ENCODE measurements around the gene CHIT1.
"Not testable (repeated sequence)": the region's sequence is repeated elsewhere in the genome, so short reads cannot be mapped to it uniquely, and the experiment has no call there.

DNA sequence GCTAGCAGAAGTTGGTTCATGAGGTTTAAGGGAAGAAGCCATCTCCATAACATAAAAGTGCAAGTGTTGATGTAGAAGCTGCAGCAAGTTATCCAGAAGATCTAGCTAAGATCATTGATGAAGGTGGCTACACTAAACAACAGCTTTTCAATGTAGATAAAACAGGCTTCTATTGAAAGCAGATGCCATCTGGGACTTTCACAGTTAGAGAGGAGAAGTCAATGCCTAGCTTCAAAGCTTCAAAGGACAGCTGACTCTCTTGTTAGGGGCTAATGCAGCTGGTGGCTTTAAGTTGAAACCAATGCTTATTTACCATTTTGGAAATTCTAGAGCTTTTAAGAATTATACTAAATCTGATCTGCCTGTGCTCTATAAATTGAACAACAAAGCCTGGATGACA lies 25.3 kb upstream of the CHIT1 start:
- not testable (repeated sequence) for TF ChIP-seq CTCF, POLR2A (IDR thresholded peaks at IDR 0.05)
